HepG2 (cell line): ENCODE results near the gene GFPT2. TPM values are rescaled to one million over a fixed set of nuclear protein-coding genes. Genes with fewer than 3 reads are reported as not detected.

Experiments used
- ATAC-seq: fragments of 200-7000 bp; cut with Tn5 transposase; 3 replicates; pipeline ENCODE4 v1.9.1; 2020; ENCODE audit warnings: mild to moderate bottlenecking, moderate library complexity
- BruUV-seq: library from RNA; stranded (reverse); fragments of 400-500 nt; replicated peaks from 2 replicates; lab custom pipeline; 2021; lab: Mats Ljungman, UMichigan
- CTCF ChIA-PET: fragments of 300-600 bp; formaldehyde crosslinking; extraction: SDS; loops from one replicate; lab custom pipeline; 2021; ENCODE audit warnings: low total read pairs, inconsistent platforms, low intra/inter-chr PET ratio; lab: Yijun Ruan, JAX
- POLR2A ChIA-PET: fragments of 350-600 bp; sonication (Branson Sonifier 250); formaldehyde crosslinking; loops from one replicate; lab custom pipeline; 2020; ENCODE audit warnings: antibody characterized with exemption, inconsistent platforms; lab: Yijun Ruan, JAX
- DNase-seq: peaks from one replicate; pipeline ENCODE4 v3.0.0-alpha.2; 2015; ENCODE audit warnings: low spot score
- FAIRE-seq: peaks from 3 replicates; lab custom pipeline; 2011; peaks lifted over from hg19 to GRCh38; lab: Jason Lieb, UNC
- H2AFZ ChIP-seq: one replicate; pipeline ENCODE4 v1.6.1; 2011; ENCODE audit warnings: low read length, inconsistent platforms
- H3K27ac ChIP-seq: fragments of 300-600 bp; 3 replicates; pipeline ENCODE4 v1.8.0; 2011; ENCODE audit warnings: mixed run types, mild to moderate bottlenecking, mixed read lengths, low read length, inconsistent platforms; ENCODE audit not compliant: insufficient read depth; ENCODE audit errors: extremely low read length
- H3K27me3 ChIP-seq, 2 experiments: fragments of 200-600 bp in 1 of 2; 2 replicates in 1 of 2; 3 replicates in 1 of 2; pipeline versions ENCODE4 v1.6.0 to v1.8.0; 2011; ENCODE audit warnings: low read length in 2 of 2, mild to moderate bottlenecking in 2 of 2, moderate library complexity in 2 of 2, inconsistent platforms in 1 of 2; ENCODE audit not compliant: insufficient read depth in 2 of 2, control insufficient read depth in 1 of 2
- H3K36me3 ChIP-seq, 2 experiments: fragments of 200-600 bp in 1 of 2; replicated peaks in 1 of 2; 2 replicates in 1 of 2; 3 replicates in 1 of 2; pipeline versions ENCODE4 v1.5.1 to v1.8.0; 2011; ENCODE audit warnings: low read length in 2 of 2, inconsistent platforms in 1 of 2; ENCODE audit not compliant: insufficient read depth in 2 of 2, control insufficient read depth in 1 of 2
- H3K4me1 ChIP-seq: 2 replicates; pipeline ENCODE4 v1.5.1; 2012; ENCODE audit warnings: low read length, inconsistent platforms; ENCODE audit not compliant: insufficient read depth
- H3K4me2 ChIP-seq: 2 replicates; pipeline ENCODE4 v1.6.0; 2011; ENCODE audit warnings: low read depth, low read length, inconsistent platforms
- H3K4me3 ChIP-seq, 3 experiments: fragments of 200-600 bp in 1 of 3; sonication (generic), shearing (Covaris generic) in 1 of 3; replicated peaks in 1 of 3; 2 replicates each; pipeline ENCODE4 v1.5.1; 2011 to 2016; ENCODE audit warnings: low read length in 3 of 3, inconsistent platforms in 2 of 3, low read depth in 2 of 3, mild to moderate bottlenecking in 2 of 3, control low read depth in 1 of 3, mixed read lengths in 1 of 3; ENCODE audit not compliant: insufficient read depth in 1 of 3
- H3K79me2 ChIP-seq: one replicate; pipeline ENCODE4 v1.6.1; 2011; ENCODE audit warnings: low read length, inconsistent platforms; ENCODE audit not compliant: insufficient read depth
- H3K9ac ChIP-seq: 2 replicates; pipeline ENCODE4 v1.6.0; 2011; ENCODE audit warnings: mild to moderate bottlenecking, low read depth, low read length, inconsistent platforms; ENCODE audit not compliant: insufficient read depth
- H3K9me3 ChIP-seq: 2 replicates; pipeline ENCODE4 v1.5.1; 2012; ENCODE audit warnings: mild to moderate bottlenecking, low read length
- H4K20me1 ChIP-seq: 2 replicates; pipeline ENCODE4 v1.6.0; 2011; ENCODE audit warnings: inconsistent platforms, mild to moderate bottlenecking, low read length, moderate library complexity; ENCODE audit not compliant: insufficient read depth
- BCLAF1 ChIP-seq: fragments of 450-650 bp; IDR thresholded peaks from 2 replicates; pipeline ENCODE4 v1.6.1; 2017; ENCODE audit warnings: mild to moderate bottlenecking
- CBX5 ChIP-seq: sonication (generic); formaldehyde crosslinking; IDR thresholded peaks from 2 replicates; pipeline ENCODE4 v1.4.0; 2020; ENCODE audit warnings: missing genetic modification reagents, borderline replicate concordance
- CC2D1A ChIP-seq: sonication (generic); formaldehyde crosslinking; IDR thresholded peaks from 2 replicates; pipeline ENCODE4 v1.8.1; 2023; ENCODE audit warnings: mild to moderate bottlenecking, missing genetic modification reagents
- IKZF1 ChIP-seq: fragments of 450-650 bp; IDR thresholded peaks from 2 replicates; pipeline ENCODE4 v1.7.1; 2016
- LCORL ChIP-seq, 2 experiments: fragments of 450-650 bp in 1 of 2; sonication (generic) in 1 of 2; formaldehyde crosslinking in 1 of 2; IDR thresholded peaks; 2 replicates each; pipeline versions ENCODE4 v1.5.0 to v1.6.1; 2017 to 2020; ENCODE audit warnings: antibody characterized with exemption in 1 of 2, missing genetic modification reagents in 1 of 2
- MTF1 ChIP-seq: sonication (generic); formaldehyde crosslinking; IDR thresholded peaks from 2 replicates; pipeline ENCODE4 v1.5.0; 2020; ENCODE audit warnings: missing genetic modification reagents
- POLR2A ChIP-seq, 2 experiments: IDR thresholded peaks; 2 replicates each; pipeline ENCODE4 v1.6.1; 2011; ENCODE audit warnings: low read depth in 2 of 2, low read length in 2 of 2, mild to moderate bottlenecking in 1 of 2, moderate library complexity in 1 of 2; ENCODE audit not compliant: insufficient read depth in 1 of 2
- ZNF382 ChIP-seq: sonication (generic); formaldehyde crosslinking; IDR thresholded peaks from 2 replicates; pipeline ENCODE4 v1.5.0; 2020; ENCODE audit warnings: missing genetic modification reagents, mild to moderate bottlenecking, borderline replicate concordance
- ZSCAN25 ChIP-seq: sonication (generic); formaldehyde crosslinking; IDR thresholded peaks from 2 replicates; pipeline ENCODE4 v1.8.0; 2022; ENCODE audit warnings: mild to moderate bottlenecking, missing genetic modification reagents
- ZSCAN29 ChIP-seq: sonication (generic); formaldehyde crosslinking; conservative IDR thresholded peaks from 2 replicates; pipeline ENCODE4 v1.4.0; 2020; ENCODE audit warnings: mild to moderate bottlenecking, missing genetic modification reagents
- WGBS: methylation state at CpG from one replicate; pipeline ENCODE4 v1.1.6; 2017; ENCODE audit warnings: low lambda C conversion rate; 5-methylcytosine and 5-hydroxymethylcytosine counted together
- in situ Hi-C: cut with HindIII; loops from 2 replicates; pipeline ENCODE4 v1.10.0; 2017; ENCODE audit warnings: low pct_unique_long_range_greater_than_20kb; ENCODE audit not compliant: extremely low pct_ligation_motif_present
- intact Hi-C: fragments of 100-400 bp; cut with micrococcal nuclease; formaldehyde crosslinking; loops from one replicate; pipeline ENCODE4 v1.10.0; 2022; ENCODE audit not compliant: unreplicated experiment
- polyA plus RNA-seq, 8 experiments: library from polyadenylated mRNA; depleted of rRNA in 3 of 8; stranded (reverse) in 7 of 8; unstranded in 1 of 8; fragments of >200 nt; fragmentation: Illumina TruSeq in 4 of 8; extraction: Trizol in 4 of 8; gene quantifications; 2 replicates each; pipeline versions ENCODE4 v1.2.1 to v1.2.3, GENCODE V29; 2011 to 2016; ENCODE audit warnings: low read depth in 4 of 8, missing spikeins in 1 of 8, mixed read lengths in 1 of 8; ENCODE audit not compliant: insufficient read depth in 1 of 8
- total RNA-seq, 5 experiments: library from RNA; depleted of rRNA; stranded (reverse); fragments of >200 nt; fragmentation: Illumina TruSeq; extraction: Trizol; gene quantifications; 2 replicates each; pipeline ENCODE4 v1.2.3, GENCODE V29; 2016; ENCODE audit warnings: low read depth in 1 of 5

Gene GFPT2
- total and polyA plus RNA-seq, 2 of the 13 experiments (the other 11 are each of a cell fraction or from before 2014, with no cell fraction given) = 0.18 TPM

GRCh38 chr5:180378438-180379344 is 25.6 kb upstream of the GFPT2 start:
- Histone ChIP-seq H3K4me1 (no peaks in the 10 kb centered on the region), H3K79me2 (no peaks in the 10 kb centered on the region), H3K27ac (no peak overlapping the region), H3K27me3 (peaks cover 11 to 59% of the 10 kb centered on the region in 2 experiments), H3K9ac (no peak overlapping the region)
- intact Hi-C loops = no loop called here
- FAIRE-seq (no peak), ATAC-seq (no peak)
- in situ Hi-C loops = no loop called here
- BruUV-seq = no TSS peak
- TF ChIP-seq CC2D1A (CRISPR knock-in tag) (no peak), ZSCAN29 (CRISPR knock-in tag) (no peak), IKZF1 (no peak), BCLAF1 (no peak), LCORL (IDR thresholded peaks at IDR 0.05) (no peak), LCORL (CRISPR knock-in tag; IDR thresholded peaks at IDR 0.05) (no peak), CBX5 (no peak), ZSCAN25 (CRISPR knock-in tag) (no peak), POLR2A (IDR thresholded peaks at IDR 0.05; ENCODE audit: insufficient read depth in 1 of 2, low read depth in 2 of 2, low read length in 2 of 2) (no peak), ZNF382 (CRISPR knock-in tag) (no peak), MTF1 (CRISPR knock-in tag) (no peak)
- TF ChIP-seq, all 625 proteins: peak for 0
- Histone ChIP-seq H3K36me3 (no peaks in the 10 kb centered on the region), H3K9me3 (no peaks in the 10 kb centered on the region), H2AFZ (no peak overlapping the region), H4K20me1 (no peaks in the 10 kb centered on the region), H3K4me2 (no peak overlapping the region), H3K4me3 (no peak overlapping the region)
- CTCF ChIA-PET = no interaction called here
- DNase-seq = no peak
- WGBS = 22% methylated on average over 9 of the region's 9 CpGs
- POLR2A ChIA-PET = no interaction called here
